HG03558 (cell line): Measurements from ENCODE around the gene CBLIF.
"Not testable (repeated sequence)": the region's sequence is repeated elsewhere in the genome, so short reads cannot be mapped to it uniquely, and the experiment has no call there.

Experiments
- ATAC-seq: cut with Tn5 transposase; IDR thresholded peaks from one replicate; pipeline ENCODE4 v1.9.1; 2021; ENCODE audit warnings: moderate number of reproducible peaks; ENCODE audit not compliant: unreplicated experiment; ENCODE audit errors: extremely low read depth

CBLIF gene

DNA sequence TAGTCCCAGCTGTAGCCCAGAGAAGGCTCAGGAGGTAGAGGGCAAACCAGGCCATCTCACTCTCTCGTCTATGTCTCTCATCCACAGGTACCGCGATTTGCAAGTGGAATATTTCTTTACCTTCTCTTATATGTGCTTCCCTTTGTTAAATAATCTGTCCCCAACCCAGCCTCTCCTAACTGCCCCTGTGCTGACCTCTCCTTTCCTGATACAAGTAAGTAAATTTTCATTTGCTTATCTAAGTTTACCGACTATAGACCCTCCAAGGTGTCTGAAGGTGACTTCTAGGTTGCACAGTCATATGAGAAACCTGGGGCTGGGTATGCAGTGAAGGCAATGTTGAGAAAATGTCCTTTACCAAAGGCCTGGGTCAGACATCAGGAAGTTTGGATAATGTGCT, at the start of gene CBLIF:
TSS of gene CBLIF (minus strand) at position 101 of the 400 bp plus-strand sequence. CDS start at position 55, 46 bp downstream.
- ATAC-seq = no peak

DNA sequence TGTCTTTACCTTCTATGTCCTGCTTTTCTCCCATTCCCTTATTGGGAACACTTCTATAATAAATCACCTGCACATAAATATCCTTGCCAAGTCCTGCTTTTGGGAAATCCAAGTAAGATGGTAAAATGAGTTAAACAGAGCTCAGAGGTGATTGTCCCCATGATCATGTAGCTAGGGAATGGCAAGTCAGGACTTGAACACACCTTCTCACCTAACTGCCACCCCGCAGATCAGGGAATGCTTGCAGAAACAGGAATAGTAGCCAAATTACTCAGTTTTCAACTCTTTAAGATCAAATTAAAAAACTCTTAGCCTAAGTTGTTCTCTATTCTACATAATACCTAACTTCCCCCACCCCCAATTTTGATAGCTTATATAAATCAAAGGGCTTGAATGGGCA, 49.3 kb upstream of the CBLIF start:
- ATAC-seq = no peak

DNA sequence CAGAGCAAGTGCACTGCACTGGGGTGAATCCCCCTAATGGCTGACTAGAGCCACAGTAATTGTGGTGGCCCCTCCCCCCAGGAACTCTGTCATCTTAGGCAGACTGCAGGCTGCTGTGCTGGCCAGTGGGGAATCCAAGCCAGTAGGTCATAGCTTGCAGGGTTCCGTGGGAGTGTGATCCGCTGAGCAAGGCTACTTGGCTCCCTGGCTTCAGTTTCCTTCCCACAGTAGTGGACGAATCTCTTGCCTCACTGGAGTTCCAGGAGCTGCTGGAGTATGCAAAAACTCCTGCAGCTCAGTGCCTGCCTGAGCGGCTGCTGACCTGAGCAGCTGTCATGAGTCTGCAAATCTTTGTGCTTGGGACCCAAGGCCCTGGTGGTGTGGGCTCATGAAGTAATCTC, 46.5 kb upstream of the CBLIF start:
- ATAC-seq = no peak

DNA sequence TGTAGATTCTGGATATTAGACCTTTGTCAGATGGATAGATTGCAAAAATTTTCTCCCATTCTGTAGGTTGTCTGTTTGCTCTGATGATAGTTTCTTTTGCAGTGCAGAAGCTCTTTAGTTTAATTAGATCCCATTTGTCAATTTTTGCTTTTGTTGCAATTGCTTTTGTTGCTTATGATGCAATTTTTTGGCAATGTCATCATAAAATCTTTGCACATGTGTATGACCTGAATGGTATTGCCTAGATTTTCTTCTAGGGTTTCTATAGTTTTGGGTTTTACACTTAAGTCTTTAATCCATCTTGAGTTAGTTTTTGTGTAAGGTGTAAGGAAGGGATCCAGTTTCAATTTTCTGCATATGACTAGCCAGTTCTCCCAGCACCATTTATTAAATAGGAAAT, 41.9 kb upstream of the CBLIF start:
- not testable (repeated sequence) for ATAC-seq

DNA sequence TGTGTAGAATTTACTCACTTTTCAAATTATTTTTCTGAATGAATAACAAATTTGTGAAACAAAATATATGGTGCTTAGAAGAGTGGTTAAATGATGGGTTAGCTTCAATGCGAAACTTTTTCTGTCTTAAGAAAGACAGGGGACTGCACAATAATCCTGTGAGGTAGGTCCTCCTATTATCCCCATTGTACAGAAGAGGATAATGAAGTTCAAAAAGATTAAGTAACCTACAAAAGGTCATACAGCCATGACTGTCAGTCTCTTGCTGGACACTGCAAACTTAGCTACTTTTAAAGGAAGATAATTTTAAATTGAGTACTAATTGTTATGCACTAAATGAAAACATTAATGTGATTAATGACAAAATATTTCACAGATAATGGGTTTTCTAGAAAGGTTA, 38.3 kb upstream of the CBLIF start:
- no peak for ATAC-seq

DNA sequence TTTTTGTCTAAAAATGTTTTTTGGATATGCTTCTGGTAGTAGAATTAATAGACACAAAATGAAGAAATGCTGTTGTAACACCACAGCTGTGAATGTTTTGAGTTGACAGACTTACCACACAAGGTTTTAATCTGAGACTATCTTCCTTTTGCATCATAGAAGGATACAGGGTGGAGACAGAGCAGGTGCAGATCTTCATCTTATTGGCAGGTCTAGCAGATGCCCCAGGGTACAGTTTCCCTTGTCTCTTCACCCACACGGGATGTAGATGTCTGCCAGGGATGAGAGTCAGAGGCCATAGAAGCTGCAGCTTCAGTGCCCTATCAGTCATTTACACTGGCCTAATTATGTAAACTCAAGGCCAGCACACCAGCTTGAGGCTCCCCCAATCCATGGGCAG, 34.3 kb upstream of the CBLIF start:
- no peak for ATAC-seq

DNA sequence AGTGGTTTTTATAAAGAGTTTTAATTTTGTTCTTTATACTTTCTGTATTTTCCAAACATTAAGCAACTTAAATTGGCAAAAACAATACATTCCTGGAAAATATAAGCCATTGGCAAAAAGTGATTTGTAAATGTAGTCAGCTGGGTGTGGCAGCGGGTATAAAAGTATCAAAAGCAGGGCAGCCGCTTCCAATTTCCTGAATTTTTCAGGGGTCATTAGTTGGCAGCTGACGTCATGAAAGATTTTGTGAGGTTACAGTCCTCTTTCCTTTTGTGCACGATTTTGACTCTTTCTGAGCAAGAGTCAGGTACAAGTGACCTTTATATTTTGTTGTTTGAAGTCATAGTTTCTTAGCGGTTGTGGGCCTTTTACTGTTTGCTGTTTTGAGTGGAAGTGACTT, 33.3 kb upstream of the CBLIF start, which contains the start of gene OOSP3:
TSS of gene OOSP3 (plus strand) at position 208 of the 400 bp plus-strand sequence. CDS start at position 235, 27 bp downstream.
- no peak for ATAC-seq

DNA sequence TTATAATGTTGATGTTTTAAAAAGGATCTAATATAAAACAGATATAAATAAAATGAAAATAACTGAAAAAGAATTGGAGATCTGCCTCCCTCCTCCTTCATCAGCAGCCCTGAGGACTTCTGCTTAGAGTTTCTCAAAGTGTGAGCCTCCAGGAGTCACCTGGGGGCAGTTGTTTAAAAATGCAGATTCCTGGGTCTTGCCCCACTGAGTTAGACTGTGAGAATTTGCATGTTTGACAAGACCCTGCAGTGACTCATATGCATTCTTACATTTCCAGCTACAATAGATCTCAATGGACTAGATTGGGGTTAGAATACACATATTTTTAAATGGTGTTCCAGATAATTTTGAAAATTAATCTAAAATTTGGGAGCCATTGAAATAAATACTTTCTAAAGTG, 32.5 kb upstream of the CBLIF start:
- ATAC-seq = no peak

DNA sequence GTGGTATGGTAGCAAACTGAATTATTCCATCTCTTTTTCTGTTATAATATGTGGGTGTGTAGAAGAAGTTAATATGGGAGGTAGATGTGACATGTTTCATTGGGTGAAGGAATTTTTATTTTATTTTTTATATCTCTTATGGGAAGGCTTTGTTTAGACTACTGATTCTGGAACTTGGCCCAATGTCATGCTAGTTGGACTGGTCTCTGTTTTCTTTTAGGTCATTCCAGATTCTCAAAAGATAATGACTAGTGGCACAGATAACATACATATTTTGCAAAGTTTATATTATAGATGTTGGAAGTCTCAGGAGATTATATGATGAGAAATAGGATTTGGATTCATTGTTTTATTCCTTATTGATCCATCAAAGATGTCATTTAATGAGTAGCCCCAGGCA, 32.0 kb upstream of the CBLIF start:
- ATAC-seq = no peak

DNA sequence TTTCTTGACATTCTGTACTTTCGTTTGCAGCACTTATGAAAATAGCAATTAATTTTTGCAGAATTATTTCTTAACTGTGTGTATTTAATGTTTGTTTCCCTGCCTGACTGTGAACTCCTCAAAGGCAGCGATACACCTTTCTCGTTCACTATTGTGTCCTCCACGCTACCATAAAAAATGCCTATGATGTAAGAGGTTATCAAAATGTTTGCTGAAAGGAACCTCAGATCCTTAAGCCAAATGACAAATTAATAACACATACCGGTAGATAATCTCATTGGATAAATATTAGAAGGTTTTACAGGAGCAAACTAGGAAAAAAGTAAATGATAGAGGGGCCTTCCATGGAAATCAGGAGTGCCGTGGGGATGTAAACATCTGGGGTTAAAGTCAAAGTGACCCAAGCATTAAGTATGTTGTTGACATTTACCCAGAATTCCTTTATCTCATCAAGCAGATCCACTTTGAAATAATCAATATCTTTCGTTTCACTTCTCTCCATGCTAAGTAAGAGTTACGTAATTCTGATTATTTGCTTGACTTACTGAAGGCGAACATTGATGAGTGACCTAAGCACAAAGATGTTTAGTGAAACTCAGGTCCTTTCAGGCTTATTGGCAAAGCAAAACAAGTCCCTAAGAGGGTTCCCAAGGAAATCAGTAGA, 30.7 kb upstream of the CBLIF start:
- no peak for ATAC-seq

DNA sequence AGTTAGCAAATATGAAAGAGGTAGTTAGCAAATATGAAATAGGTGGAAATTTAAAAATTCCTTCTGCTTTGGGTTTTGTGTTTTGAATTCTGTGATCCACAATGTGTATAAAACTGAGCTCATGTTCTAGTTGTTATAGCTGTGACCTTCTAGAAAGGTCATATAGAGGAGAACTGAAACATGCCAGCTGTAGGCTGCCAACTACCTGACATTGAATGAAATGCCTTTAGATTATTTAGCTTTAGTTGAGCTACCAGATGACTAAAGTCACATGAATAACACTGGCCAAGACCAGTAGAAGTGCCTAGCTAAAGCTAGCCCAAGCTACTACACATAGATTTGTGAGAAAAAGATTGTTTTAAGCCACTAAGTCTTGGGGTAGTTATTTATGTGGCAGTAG, 26.8 kb upstream of the CBLIF start:
- no peak for ATAC-seq

DNA sequence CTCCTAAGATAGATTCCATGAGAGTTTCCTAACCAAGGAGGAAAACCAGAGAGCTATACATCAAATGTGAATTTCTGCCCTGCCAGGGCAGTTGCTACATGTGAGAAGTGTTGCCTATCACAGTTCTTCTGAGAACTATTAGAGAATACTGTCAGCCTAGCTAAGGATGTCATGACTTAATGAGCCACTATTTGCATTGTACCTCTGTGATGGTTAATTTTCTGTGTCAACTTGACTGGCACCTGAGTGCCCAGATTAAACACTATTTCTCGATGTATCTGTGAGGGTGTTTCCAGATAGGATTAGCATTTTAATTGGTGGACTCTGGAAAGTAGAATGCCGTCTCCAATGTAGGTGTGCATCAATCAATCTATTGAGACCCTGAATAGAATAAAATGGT, 22.6 kb upstream of the CBLIF start:
- ATAC-seq = no peak

DNA sequence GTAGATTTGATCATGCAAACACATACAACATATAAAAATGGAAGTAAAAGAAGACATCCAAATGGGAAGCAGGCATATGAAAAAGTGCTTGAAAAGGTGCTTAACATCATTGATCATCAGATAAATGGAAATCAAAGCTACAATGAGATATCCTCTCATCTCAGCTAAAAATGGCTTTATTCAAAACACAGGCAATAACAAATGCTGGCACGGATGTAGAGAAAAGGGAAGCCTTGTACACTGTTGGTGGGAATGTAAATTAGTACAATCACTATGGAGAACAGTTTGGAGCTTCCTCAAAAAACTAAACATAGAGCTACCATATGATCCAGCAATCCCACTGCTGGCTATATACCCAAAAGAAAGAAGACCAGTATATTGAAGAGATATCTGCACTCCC, 21.5 kb upstream of the CBLIF start:
- ATAC-seq = no peak

DNA sequence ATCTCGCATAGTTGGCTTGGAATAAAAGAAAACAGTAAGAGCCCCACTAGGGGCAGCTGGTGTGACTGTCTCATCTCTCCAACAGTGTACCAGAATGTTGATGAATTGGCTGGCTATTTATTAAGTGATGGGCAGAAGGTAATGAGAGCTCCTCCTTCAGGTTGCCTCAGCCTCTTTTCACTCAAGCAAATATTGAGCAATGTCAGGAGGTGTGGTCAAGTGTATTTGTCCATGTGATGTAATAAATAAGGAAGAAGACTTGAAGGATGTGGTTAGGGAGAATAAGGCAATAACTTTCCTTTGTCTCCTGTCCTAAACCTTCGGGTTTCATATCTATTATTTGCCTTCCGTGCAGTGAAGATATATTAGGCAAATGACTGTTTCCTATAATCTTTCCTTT, 21.1 kb upstream of the CBLIF start, which contains the start of gene TCN1:
TSS of gene TCN1 (minus strand) at position 91 of the 400 bp plus-strand sequence. CDS start at position 74, 17 bp downstream.
- ATAC-seq = no peak

DNA sequence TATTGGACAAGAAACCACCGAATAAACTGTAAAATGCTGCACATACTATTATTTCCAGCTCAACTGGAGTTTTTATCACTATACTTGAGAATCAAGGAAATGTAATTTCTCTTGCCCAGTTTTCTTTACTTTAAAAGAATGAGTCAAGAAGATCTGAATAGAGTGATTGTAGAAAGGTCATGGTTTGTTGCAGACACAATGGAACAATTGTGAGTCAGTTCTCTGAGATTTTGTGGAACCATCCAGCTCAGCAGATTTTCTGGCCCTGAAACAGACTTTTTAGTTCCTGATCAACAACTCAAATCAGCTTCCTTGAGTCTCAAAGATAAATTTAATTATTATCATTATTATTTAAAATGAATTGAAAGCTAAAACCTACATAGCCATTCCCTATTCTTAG, 19.7 kb upstream of the CBLIF start:
- ATAC-seq = no peak

DNA sequence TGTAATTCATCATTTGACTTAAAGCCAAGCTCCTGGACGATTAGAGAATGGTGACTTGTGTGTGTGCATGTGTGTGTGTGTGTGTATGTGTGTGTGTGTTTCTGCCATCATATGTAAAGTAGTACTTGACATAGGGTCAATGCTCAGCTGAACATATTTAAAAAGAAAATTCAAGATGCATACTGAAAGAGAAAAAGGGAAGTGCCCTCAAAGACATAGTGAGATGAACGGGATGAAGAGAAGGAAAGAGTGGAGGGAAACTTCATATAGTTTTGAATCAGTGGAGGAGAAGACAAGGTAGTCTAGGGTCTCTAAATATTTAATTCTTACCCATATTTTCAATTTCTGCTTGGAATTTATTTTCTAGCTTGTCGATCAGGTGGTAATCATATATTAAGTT, 17.0 kb upstream of the CBLIF start:
- ATAC-seq = no peak

DNA sequence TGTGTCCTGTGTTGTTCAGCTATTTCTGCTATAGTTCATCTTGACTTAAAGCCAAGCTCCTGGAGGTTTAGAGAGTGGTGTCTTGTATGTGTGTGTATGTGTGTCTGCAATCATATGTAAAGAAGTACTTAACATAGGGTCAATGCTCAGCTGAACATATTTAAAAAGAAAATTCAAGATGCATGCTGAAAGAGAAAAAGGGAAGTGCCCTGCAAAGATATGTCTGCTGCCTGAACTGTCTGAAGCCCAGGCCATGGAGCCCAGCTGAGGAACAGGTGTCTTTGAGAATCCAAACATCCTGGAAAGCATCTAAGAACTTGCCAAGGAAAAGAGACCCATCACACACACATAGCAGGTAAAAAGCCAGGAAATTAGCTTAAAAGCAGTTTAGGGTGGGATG, 14.4 kb upstream of the CBLIF start:
- no peak for ATAC-seq

DNA sequence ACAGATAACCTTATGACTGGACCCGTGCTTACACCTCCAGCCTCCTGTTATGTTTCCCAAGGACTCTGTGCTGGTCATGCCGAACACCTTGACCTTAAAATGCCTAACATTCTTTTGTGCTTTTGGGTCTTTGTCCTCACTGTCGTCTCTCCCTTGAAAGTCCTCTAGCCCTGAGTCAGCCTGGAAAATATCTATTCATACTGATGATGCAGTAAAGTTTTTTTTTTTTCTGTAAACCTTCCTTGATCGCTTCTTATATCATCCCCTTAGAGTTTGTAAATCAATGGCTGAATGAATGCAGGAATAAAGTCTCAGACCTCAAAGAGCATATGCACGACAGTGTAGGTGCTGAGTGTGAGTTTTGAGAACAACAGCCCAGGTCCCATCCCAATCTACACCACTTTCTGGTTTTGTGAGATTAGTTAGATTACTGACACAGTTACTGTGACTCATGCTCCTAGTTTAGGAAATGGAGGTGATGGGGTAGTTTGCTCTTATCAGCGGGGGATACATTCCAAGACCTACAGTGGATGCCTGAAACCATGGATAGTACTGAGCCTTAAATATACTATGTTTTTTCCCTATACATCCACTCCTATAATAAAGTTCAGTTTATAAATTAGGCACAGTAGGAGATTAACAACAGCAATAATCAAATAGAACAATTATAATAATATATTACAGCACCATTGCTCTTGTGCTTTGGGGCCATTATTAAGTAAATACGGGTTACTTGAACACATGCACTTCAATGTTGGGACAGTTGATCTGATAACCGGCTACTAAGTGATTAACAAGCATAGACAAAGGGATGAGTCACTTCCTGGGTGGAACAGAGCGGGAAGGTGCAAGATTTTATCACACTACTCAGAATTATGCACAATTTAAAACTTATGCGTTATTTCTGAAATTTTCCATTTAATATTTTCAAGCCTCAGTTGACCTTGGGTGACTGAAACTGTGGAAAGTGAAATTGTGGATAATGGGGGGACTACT, 12.4 kb upstream of the CBLIF start:
- no peak for ATAC-seq

DNA sequence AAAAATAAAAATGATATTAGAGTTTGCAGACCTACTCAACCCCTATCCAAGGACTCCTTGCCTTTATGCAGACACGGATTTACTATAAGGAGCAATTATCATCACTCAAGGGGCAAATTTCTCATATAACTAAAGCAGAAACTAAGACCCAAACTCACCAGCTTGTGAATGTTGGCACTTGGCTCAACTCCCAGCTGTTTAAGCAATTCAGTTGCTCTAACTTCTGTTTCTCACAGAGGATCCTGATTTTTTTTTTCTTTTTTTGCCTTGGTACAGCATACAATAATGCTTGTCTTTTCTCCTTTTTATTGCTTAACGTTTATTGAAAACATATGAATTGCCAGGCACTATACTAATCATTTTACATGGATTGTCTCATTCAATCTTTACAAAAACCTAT, 9.6 kb upstream of the CBLIF start:
- ATAC-seq = no peak

DNA sequence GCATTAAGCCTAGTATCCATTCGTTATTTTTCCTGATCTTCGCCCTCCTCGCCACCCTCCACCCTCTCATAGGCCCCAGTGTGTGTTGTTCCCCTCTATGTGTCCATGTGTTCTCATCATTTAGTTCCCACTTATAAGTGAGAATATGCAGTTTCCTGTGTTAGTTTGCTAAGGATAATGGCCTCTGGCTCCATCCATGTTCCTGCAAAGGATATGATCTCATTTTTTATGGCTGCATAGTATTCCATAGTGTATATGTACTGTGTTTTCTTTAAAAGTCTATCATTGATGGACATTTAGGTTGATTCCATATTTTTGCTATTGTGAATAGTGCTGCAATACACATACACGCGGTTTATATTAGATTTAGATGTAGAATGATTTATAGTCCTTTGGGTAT, 6.1 kb upstream of the CBLIF start:
- not testable (repeated sequence) for ATAC-seq

DNA sequence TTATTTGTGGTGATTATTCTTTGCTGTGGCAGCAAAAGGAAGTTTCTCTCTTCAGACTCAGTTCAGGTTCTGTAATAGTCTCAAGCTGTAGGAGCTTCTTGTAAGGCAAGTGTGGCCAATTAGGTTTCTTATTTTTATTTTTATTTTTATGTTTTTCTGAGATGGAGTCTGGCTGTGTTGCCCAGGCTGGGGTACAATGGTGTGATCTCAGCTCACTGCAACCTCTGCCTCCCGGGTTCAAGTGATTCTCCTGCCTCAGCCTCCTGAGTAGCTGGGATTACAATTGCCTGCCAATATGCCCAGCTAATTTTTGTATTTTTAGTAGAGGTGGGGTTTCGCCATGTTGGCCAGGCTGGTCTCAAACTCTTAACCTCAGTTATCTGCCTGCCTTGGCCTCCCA, 4.3 kb upstream of the CBLIF start:
- ATAC-seq = not testable (repeated sequence)
